ENCODE measurements around the gene ATP1B3. TPM values are rescaled to one million over a fixed set of nuclear protein-coding genes. Genes with fewer than 3 reads are reported as not detected.

ATP1B3 gene
- total RNA-seq, 1 experiment from 2014 or later = 167 TPM

DNA sequence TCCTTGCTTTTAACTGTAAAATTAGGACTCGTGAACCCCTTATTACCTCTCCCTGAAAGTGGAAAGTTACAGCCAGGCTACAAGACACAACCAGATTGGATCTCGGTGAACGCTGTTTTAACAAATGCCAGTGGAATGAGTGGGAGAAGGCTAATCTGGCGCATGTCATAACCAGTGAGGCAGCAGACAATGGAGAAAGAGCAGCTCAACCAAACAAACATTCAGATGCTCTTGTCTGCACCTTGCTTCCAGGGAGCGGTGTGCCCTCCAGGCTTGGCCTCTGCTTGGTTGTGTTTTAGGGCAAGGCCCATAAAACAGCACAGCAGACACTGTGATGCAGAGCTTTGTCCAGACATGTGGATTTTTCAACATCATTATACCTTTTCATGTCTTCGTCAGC, 45.9 kb upstream of the ATP1B3 start:
- TF ChIP-seq, protein P1, sequence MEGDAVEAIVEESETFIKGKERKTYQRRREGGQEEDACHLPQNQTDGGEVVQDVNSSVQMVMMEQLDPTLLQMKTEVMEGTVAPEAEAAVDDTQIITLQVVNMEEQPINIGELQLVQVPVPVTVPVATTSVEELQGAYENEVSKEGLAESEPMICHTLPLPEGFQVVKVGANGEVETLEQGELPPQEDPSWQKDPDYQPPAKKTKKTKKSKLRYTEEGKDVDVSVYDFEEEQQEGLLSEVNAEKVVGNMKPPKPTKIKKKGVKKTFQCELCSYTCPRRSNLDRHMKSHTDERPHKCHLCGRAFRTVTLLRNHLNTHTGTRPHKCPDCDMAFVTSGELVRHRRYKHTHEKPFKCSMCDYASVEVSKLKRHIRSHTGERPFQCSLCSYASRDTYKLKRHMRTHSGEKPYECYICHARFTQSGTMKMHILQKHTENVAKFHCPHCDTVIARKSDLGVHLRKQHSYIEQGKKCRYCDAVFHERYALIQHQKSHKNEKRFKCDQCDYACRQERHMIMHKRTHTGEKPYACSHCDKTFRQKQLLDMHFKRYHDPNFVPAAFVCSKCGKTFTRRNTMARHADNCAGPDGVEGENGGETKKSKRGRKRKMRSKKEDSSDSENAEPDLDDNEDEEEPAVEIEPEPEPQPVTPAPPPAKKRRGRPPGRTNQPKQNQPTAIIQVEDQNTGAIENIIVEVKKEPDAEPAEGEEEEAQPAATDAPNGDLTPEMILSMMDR (conservative IDR thresholded peaks at IDR 0.05; ENCODE audit: low read depth, low read length) = no peak
- no peak for TF ChIP-seq EZH2 (IDR thresholded peaks at IDR 0.05; ENCODE audit: borderline replicate concordance, low read depth, low read length, poor library complexity, severe bottlenecking)
- no peaks in the 10 kb centered on the region for H3K36me3 ChIP-seq (ENCODE audit: insufficient read depth, low read length, poor library complexity, severe bottlenecking)
- CTCF ChIA-PET = no interaction called here
- no peak overlapping the region for H3K27ac ChIP-seq (ENCODE audit: low read depth, low read length, poor library complexity, severe bottlenecking)
- POLR2A ChIA-PET (ENCODE audit: low non-redundant PET) = interaction anchor here (1.0 kb wide), 1 partner anchor 14 kb away, joined by 6 read pairs; no protein-coding TSS in a partner anchor
- DNase-seq (ENCODE audit: low spot score) = no peak
- no peaks in the 10 kb centered on the region for H3K9me3 ChIP-seq (ENCODE audit: low read depth, low read length, poor library complexity, severe bottlenecking)
- no peak overlapping the region for H3K4me3 ChIP-seq (ENCODE audit: low read depth, low read length, poor library complexity, severe bottlenecking)
- H3K27me3 ChIP-seq (replicated peaks; ENCODE audit: insufficient read depth, low read depth, low read length, poor library complexity) = no peaks in the 10 kb centered on the region
- intact Hi-C loops (cut with micrococcal nuclease; ENCODE audit: unreplicated experiment) = no loop called here
- H3K4me1 ChIP-seq (ENCODE audit: insufficient read depth, low read length, poor library complexity, severe bottlenecking) = no peaks in the 10 kb centered on the region
- no TSS peak for BruUV-seq (replicated peaks)

GRCh38 chr3:141834292-141834691, 42.2 kb upstream of the ATP1B3 start:
- H3K27ac ChIP-seq (ENCODE audit: low read depth, low read length, poor library complexity, severe bottlenecking) = no peak overlapping the region
- no peak for DNase-seq (ENCODE audit: low spot score)
- POLR2A ChIA-PET (ENCODE audit: low non-redundant PET) = no interaction called here

DNA sequence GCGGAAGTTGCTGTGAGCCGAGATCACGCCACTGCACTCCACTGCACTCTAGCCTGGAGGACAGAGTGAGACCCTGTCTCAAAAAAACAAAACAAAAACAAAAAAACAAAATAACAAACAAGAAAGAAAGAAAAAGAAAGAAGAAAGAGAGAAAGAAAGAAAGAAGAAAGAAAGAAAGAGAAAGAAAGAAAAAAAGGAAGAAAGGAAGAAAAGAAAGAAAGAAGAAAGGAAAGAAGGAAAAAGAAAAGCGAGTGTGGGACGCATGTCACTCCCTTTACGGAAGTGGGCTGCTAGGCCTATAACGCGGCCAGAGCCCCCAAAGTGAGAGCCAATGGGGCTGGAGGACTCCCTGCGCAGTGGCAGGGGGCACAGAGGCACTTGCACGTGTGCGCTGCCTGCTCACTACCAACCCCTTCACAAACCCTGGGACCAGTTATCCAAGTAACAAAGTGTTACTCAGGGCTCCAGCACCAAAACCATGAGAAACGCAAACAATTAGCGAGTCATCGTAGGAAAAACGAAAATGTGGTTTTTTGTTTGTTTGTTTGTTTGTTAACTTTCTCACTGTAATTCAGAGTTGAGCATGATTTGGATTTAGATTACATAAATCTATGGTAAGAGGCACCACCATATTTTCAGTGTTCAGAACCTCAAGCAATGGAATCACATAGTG, 40.8 kb upstream of the ATP1B3 start:
- no peaks in the 10 kb centered on the region for H3K9me3 ChIP-seq (ENCODE audit: low read depth, low read length, poor library complexity, severe bottlenecking)
- H3K27ac ChIP-seq (ENCODE audit: low read depth, low read length, poor library complexity, severe bottlenecking) = no peak overlapping the region
- no peaks in the 10 kb centered on the region for H3K4me1 ChIP-seq (ENCODE audit: insufficient read depth, low read length, poor library complexity, severe bottlenecking)
- intact Hi-C loops (cut with micrococcal nuclease; ENCODE audit: unreplicated experiment) = no loop called here
- POLR2A ChIA-PET (ENCODE audit: low non-redundant PET) = no interaction called here
- no peak for TF ChIP-seq EZH2 (IDR thresholded peaks at IDR 0.05; ENCODE audit: borderline replicate concordance, low read depth, low read length, poor library complexity, severe bottlenecking)
- TF ChIP-seq, protein P1 (conservative IDR thresholded peaks at IDR 0.05; ENCODE audit: low read depth, low read length) = no peak
- H3K27me3 ChIP-seq (replicated peaks; ENCODE audit: insufficient read depth, low read depth, low read length, poor library complexity) = no peaks in the 10 kb centered on the region
- no TSS peak for BruUV-seq (replicated peaks)
- H3K36me3 ChIP-seq (ENCODE audit: insufficient read depth, low read length, poor library complexity, severe bottlenecking) = no peaks in the 10 kb centered on the region
- CTCF ChIA-PET = no interaction called here
- DNase-seq (ENCODE audit: low spot score) = no peak
- no peak overlapping the region for H3K4me3 ChIP-seq (ENCODE audit: low read depth, low read length, poor library complexity, severe bottlenecking)

More at GRCh38 chr3:141834292-141834691, 42.2 kb upstream of the ATP1B3 start:
- H3K27me3 ChIP-seq (replicated peaks; ENCODE audit: insufficient read depth, low read depth, low read length, poor library complexity) = no peaks in the 10 kb centered on the region
- intact Hi-C loops (cut with micrococcal nuclease; ENCODE audit: unreplicated experiment) = no loop called here
- H3K36me3 ChIP-seq (ENCODE audit: insufficient read depth, low read length, poor library complexity, severe bottlenecking) = no peaks in the 10 kb centered on the region
- H3K4me1 ChIP-seq (ENCODE audit: insufficient read depth, low read length, poor library complexity, severe bottlenecking) = no peaks in the 10 kb centered on the region
- H3K4me3 ChIP-seq (ENCODE audit: low read depth, low read length, poor library complexity, severe bottlenecking) = no peak overlapping the region
- H3K9me3 ChIP-seq (ENCODE audit: low read depth, low read length, poor library complexity, severe bottlenecking) = no peaks in the 10 kb centered on the region
- no TSS peak for BruUV-seq (replicated peaks)
- CTCF ChIA-PET = no interaction called here
- TF ChIP-seq, protein P1 (conservative IDR thresholded peaks at IDR 0.05; ENCODE audit: low read depth, low read length) = no peak
- no peak for TF ChIP-seq EZH2 (IDR thresholded peaks at IDR 0.05; ENCODE audit: borderline replicate concordance, low read depth, low read length, poor library complexity, severe bottlenecking)
